Bronchial epithelial cell (primary cell): Measurements from ENCODE around the gene PRND. TPM values are rescaled to one million over a fixed set of nuclear protein-coding genes. Genes with fewer than 3 reads are reported as not detected.

ENCODE experiments used
- DNase-seq: peaks from one replicate; pipeline ENCODE4 v3.0.0-alpha.2; 2010; ENCODE audit warnings: low read depth
- FAIRE-seq: peaks from 2 replicates; lab custom pipeline; 2011; peaks lifted over from hg19 to GRCh38; lab: Jason Lieb, UNC
- H3K27me3 ChIP-seq: 2 replicates; pipeline ENCODE4 v1.5.1; 2011; ENCODE audit warnings: low read length; ENCODE audit not compliant: control insufficient read depth, insufficient read depth
- H3K36me3 ChIP-seq: 2 replicates; pipeline ENCODE4 v1.5.1; 2011; ENCODE audit warnings: low read length; ENCODE audit not compliant: control insufficient read depth, insufficient read depth
- H3K4me3 ChIP-seq: 2 replicates; pipeline ENCODE4 v1.5.1; 2011; ENCODE audit warnings: mild to moderate bottlenecking, low read depth, low read length, control low read depth
- total RNA-seq: library from RNA; depleted of rRNA; stranded (reverse); fragments of >200 nt; gene quantifications from 2 replicates; pipeline ENCODE4 v1.2.1, GENCODE V29; 2014
- TF ChIP-seq, protein P1 (sequence below): IDR thresholded peaks from 2 replicates; pipeline ENCODE4 v1.5.1; 2011; ENCODE audit warnings: mild to moderate bottlenecking, moderate library complexity, low read length, control low read depth, inconsistent platforms; ENCODE audit not compliant: insufficient read depth, severe bottlenecking

Gene PRND
- total RNA-seq, 1 donor from 2014 or later: not detected

GRCh38 chr20:4689220-4689619, 32.5 kb upstream of the PRND start:
- no peak for FAIRE-seq
- no peak for DNase-seq
- no peak overlapping the region for H3K4me3 ChIP-seq

DNA sequence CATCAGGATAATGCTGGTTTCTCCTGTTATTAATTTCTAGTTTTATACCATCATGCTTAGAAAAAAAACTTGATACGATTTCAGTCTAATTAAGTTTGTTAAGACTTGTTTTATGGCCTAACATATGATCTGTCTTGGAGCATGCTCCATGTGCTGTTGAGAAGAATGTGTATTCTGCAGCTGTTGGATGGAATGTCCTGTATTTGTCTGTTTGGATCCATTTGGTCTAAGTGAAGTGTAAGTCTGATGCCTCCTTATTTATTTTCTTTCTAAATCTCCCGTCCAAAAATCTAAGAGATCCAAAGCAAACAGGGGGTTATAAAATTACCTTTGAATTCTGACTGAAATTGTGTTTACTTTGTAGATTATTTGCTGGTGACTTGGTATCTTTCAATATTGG, 30.0 kb upstream of the PRND start:
- Histone ChIP-seq H3K36me3 (peaks cover 13% of the 10 kb centered on the region), H3K4me3 (no peak overlapping the region), H3K27me3 (no peaks in the 10 kb centered on the region)
- TF ChIP-seq, protein P1, sequence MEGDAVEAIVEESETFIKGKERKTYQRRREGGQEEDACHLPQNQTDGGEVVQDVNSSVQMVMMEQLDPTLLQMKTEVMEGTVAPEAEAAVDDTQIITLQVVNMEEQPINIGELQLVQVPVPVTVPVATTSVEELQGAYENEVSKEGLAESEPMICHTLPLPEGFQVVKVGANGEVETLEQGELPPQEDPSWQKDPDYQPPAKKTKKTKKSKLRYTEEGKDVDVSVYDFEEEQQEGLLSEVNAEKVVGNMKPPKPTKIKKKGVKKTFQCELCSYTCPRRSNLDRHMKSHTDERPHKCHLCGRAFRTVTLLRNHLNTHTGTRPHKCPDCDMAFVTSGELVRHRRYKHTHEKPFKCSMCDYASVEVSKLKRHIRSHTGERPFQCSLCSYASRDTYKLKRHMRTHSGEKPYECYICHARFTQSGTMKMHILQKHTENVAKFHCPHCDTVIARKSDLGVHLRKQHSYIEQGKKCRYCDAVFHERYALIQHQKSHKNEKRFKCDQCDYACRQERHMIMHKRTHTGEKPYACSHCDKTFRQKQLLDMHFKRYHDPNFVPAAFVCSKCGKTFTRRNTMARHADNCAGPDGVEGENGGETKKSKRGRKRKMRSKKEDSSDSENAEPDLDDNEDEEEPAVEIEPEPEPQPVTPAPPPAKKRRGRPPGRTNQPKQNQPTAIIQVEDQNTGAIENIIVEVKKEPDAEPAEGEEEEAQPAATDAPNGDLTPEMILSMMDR: no peak
- FAIRE-seq: no peak
- no peak for DNase-seq

More at GRCh38 chr20:4689220-4689619, 32.5 kb upstream of the PRND start:
- Histone ChIP-seq H3K36me3 (peaks cover 10% of the 10 kb centered on the region), H3K27me3 (no peaks in the 10 kb centered on the region)
- TF ChIP-seq, protein P1: no peak

DNA sequence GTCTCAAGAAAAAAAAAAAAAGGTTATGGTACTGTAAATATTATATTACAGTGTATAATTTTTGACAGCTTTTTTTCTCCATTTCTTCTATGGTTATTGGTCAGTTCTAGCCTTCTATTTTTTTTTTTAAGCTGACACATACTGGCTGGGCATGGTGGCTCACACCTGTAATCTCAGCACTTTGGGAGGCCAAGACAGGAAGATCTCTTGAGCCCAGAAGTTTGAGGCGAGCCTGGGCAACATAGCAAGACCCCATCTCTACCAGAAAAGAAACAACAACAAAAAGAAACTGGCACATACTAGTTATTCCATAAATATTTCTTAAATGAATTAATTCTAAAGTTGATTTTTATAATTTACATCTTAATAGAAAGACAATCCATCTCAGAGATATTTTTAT, 27.6 kb upstream of the PRND start:
- Histone ChIP-seq H3K27me3 (no peaks in the 10 kb centered on the region), H3K4me3 (no peak overlapping the region), H3K36me3 (peaks cover 15% of the 10 kb centered on the region)
- DNase-seq: no peak
- FAIRE-seq: no peak
- TF ChIP-seq, protein P1: no peak

DNA sequence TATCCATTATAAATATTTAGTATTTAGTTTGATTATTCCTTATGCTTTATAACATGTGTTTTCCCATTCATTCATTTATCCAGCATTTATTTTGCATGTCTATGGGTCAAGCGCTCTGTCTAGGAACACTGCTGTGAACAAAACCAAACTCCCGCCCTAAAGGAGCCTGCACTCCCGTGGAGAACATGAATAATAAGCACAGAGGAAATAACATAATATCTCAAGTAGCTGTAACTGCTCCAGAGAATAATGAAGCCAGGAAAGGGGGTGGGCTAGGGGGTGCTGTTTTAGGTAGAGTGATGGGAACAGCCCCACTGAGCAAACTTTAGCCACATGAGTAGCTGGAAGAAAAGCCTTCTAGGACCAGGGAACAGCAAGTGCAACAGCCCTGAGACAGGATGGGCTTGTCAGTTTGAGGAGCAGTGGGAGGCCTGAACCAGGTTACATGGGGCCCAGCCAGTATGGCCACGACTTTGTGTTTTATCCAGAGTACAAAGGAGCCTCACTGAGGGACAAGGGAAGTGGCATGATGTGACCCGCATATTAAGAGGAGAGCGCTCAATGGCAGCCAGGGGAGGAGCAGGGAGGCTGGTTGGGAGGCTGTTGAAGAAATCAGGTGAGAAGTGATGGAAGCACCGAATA, 24.4 kb upstream of the PRND start:
- no peak overlapping the region for H3K4me3 ChIP-seq
- peaks cover 18% of the 10 kb centered on the region for H3K36me3 ChIP-seq
- TF ChIP-seq, protein P1: no peak
- DNase-seq (no peak), FAIRE-seq (no peak)
- no peaks in the 10 kb centered on the region for H3K27me3 ChIP-seq

GRCh38 chr20:4697831-4698221, 23.9 kb upstream of the PRND start:
- Histone ChIP-seq H3K36me3 (peaks cover 17% of the 10 kb centered on the region), H3K4me3 (no peak overlapping the region), H3K27me3 (no peaks in the 10 kb centered on the region)
- FAIRE-seq (no peak), DNase-seq (no peak)
- TF ChIP-seq, protein P1: no peak

GRCh38 chr20:4699216-4699615, 22.5 kb upstream of the PRND start:
- H3K4me3 ChIP-seq: no peak overlapping the region
- H3K27me3 ChIP-seq: no peaks in the 10 kb centered on the region
- TF ChIP-seq, protein P1: no peak
- DNase-seq (no peak), FAIRE-seq (no peak)
- H3K36me3 ChIP-seq: peaks cover 10% of the 10 kb centered on the region
